GM12878 (cell line): ENCODE measurements around the gene EXD3. TPM values are rescaled to one million over a fixed set of nuclear protein-coding genes. Genes with fewer than 3 reads are reported as not detected.

Experiments
- ATAC-seq: fragments of 200-7000 bp; cut with Tn5 transposase; 3 replicates; pipeline ENCODE4 v1.9.1; 2020; ENCODE audit warnings: mild to moderate bottlenecking, moderate library complexity
- BruUV-seq: library from RNA; stranded (reverse); fragments of 400-500 nt; replicated peaks from 2 replicates; lab custom pipeline; 2021; lab: Mats Ljungman, UMichigan
- CTCF ChIA-PET: fragments of 300-600 bp; sonication (Branson Sonifier 250); formaldehyde crosslinking; extraction: SDS; loops from one replicate; lab custom pipeline; 2021; ENCODE audit warnings: inconsistent platforms; lab: Yijun Ruan, JAX
- POLR2A ChIA-PET: fragments of 350-600 bp; formaldehyde crosslinking; extraction: SDS; loops from one replicate; lab custom pipeline; 2021; ENCODE audit warnings: inconsistent platforms; lab: Charles Lee
- RAD21 ChIA-PET: fragments of 300-600 bp; sonication (Branson Sonifier 250); formaldehyde crosslinking; loops from one replicate; lab custom pipeline; 2023; ENCODE audit warnings: antibody characterized with exemption; ENCODE audit not compliant: unreplicated experiment; lab: Charles Lee
- SMC1A ChIA-PET: fragments of 300-600 bp; sonication (Branson Sonifier 250); formaldehyde crosslinking; loops from one replicate; lab custom pipeline; 2023; ENCODE audit not compliant: unreplicated experiment, uncharacterized antibody; lab: Charles Lee
- DNase-seq: peaks from one replicate; pipeline ENCODE4 v3.0.0-alpha.2; 2011; ENCODE audit warnings: low read depth, low spot score
- FAIRE-seq: peaks from 3 replicates; lab custom pipeline; 2011; peaks lifted over from hg19 to GRCh38; lab: Jason Lieb, UNC
- H2AFZ ChIP-seq: 2 replicates; pipeline ENCODE4 v1.6.0; 2011; ENCODE audit warnings: low read depth, low read length, control low read depth; ENCODE audit not compliant: control insufficient read depth
- H3K27ac ChIP-seq: 2 replicates; pipeline ENCODE4 v1.5.1; 2011; ENCODE audit warnings: control low read depth; ENCODE audit not compliant: control insufficient read depth, insufficient read depth
- H3K27me3 ChIP-seq, 2 experiments: replicated peaks in 1 of 2; 2 replicates each; pipeline versions ENCODE4 v1.6.0 to v1.6.1; 2011; ENCODE audit warnings: low read length in 1 of 2; ENCODE audit not compliant: control insufficient read depth in 2 of 2, insufficient read depth in 2 of 2
- H3K36me3 ChIP-seq, 2 experiments: 2 replicates each; pipeline ENCODE4 v1.5.1; 2011; ENCODE audit warnings: low read length in 1 of 2; ENCODE audit not compliant: control insufficient read depth in 2 of 2, insufficient read depth in 2 of 2
- H3K4me1 ChIP-seq: 2 replicates; pipeline ENCODE4 v1.6.1; 2011; ENCODE audit warnings: mild to moderate bottlenecking, low read length, moderate library complexity, mixed read lengths; ENCODE audit not compliant: control insufficient read depth, insufficient read depth
- H3K4me2 ChIP-seq: 2 replicates; pipeline ENCODE4 v1.6.0; 2011; ENCODE audit warnings: control low read depth; ENCODE audit not compliant: control insufficient read depth, insufficient read depth
- H3K4me3 ChIP-seq: fragments of 200-600 bp; sonication (generic); 2 replicates; pipeline ENCODE4 v1.5.1; 2016
- H3K79me2 ChIP-seq: 2 replicates; pipeline ENCODE4 v1.6.0; 2011; ENCODE audit warnings: low read length; ENCODE audit not compliant: control insufficient read depth, insufficient read depth
- H3K9ac ChIP-seq: 2 replicates; pipeline ENCODE4 v1.8.0; 2011; ENCODE audit warnings: low read length, control low read depth, mixed read lengths; ENCODE audit not compliant: control insufficient read depth, insufficient read depth
- H3K9me3 ChIP-seq: replicated peaks from 3 replicates; pipeline ENCODE4 v1.5.1; 2011; ENCODE audit warnings: mild to moderate bottlenecking, low read length; ENCODE audit not compliant: control insufficient read depth, insufficient read depth
- H4K20me1 ChIP-seq: 2 replicates; pipeline ENCODE4 v1.6.0; 2011; ENCODE audit not compliant: control insufficient read depth, insufficient read depth
- BACH1 ChIP-seq: fragments of 450-650 bp; IDR thresholded peaks from 2 replicates; pipeline ENCODE4 v1.6.1; 2017; ENCODE audit warnings: mild to moderate bottlenecking, borderline replicate concordance
- CREM ChIP-seq: IDR thresholded peaks from 2 replicates; pipeline ENCODE4 v1.6.1; 2014; ENCODE audit warnings: antibody characterized with exemption, low read depth
- EGR1 ChIP-seq, 2 experiments: IDR thresholded peaks; 1 replicate in 1 of 2; 2 replicates in 1 of 2; pipeline ENCODE4 v1.6.1; 2011 to 2012; ENCODE audit warnings: low read depth in 2 of 2, low read length in 2 of 2, borderline replicate concordance in 1 of 2, mild to moderate bottlenecking in 1 of 2, moderate library complexity in 1 of 2
- EZH2 ChIP-seq: IDR thresholded peaks from 2 replicates; pipeline ENCODE4 v1.6.1; 2012; ENCODE audit warnings: low read depth, mild to moderate bottlenecking, control low read depth, inconsistent platforms, low read length, borderline replicate concordance; ENCODE audit not compliant: control insufficient read depth
- GATAD2B ChIP-seq: fragments of 450-650 bp; conservative IDR thresholded peaks from 2 replicates; pipeline ENCODE4 v1.6.1; 2017; ENCODE audit warnings: low read depth, mild to moderate bottlenecking, moderate library complexity
- LARP7 ChIP-seq: fragments of 450-650 bp; IDR thresholded peaks from 2 replicates; pipeline ENCODE4 v1.6.1; 2017; ENCODE audit warnings: mild to moderate bottlenecking
- NR2F1 ChIP-seq: fragments of 450-650 bp; conservative IDR thresholded peaks from 2 replicates; pipeline ENCODE4 v1.6.1; 2017; ENCODE audit warnings: mild to moderate bottlenecking
- PAX5 ChIP-seq: IDR thresholded peaks from 2 replicates; pipeline ENCODE4 v1.6.1; 2011; ENCODE audit warnings: low read depth, low read length, borderline replicate concordance
- RAD21 ChIP-seq: IDR thresholded peaks from 2 replicates; pipeline ENCODE4 v1.6.1; 2011; ENCODE audit warnings: mild to moderate bottlenecking, low read depth, low read length, moderate library complexity; ENCODE audit not compliant: insufficient read depth
- RB1 ChIP-seq: fragments of 450-650 bp; formaldehyde crosslinking; IDR thresholded peaks from 2 replicates; pipeline ENCODE4 v1.6.1; 2017; ENCODE audit warnings: mild to moderate bottlenecking, borderline replicate concordance
- SMARCA5 ChIP-seq: fragments of 450-650 bp; IDR thresholded peaks from 2 replicates; pipeline ENCODE4 v1.6.1; 2017; ENCODE audit warnings: mild to moderate bottlenecking
- SMC3 ChIP-seq: IDR thresholded peaks from 2 replicates; pipeline ENCODE4 v1.6.1; 2011; ENCODE audit warnings: low read length, improper control_type of control experiment, borderline replicate concordance
- SRF ChIP-seq, 2 experiments: IDR thresholded peaks; 2 replicates each; pipeline ENCODE4 v1.6.1; 2011; ENCODE audit warnings: low read depth in 2 of 2, low read length in 2 of 2, mild to moderate bottlenecking in 1 of 2, moderate library complexity in 1 of 2
- STAT3 ChIP-seq: IDR thresholded peaks from 2 replicates; pipeline ENCODE4 v1.6.1; 2011; ENCODE audit warnings: low read depth, low read length, improper control_type of control experiment
- YY1 ChIP-seq: IDR thresholded peaks from 2 replicates; pipeline ENCODE4 v1.6.1; 2011; ENCODE audit warnings: low read depth, mild to moderate bottlenecking, low read length
- ZNF217 ChIP-seq: fragments of 450-650 bp; IDR thresholded peaks from 2 replicates; pipeline ENCODE4 v1.6.1; 2017; ENCODE audit warnings: antibody characterized with exemption, mild to moderate bottlenecking
- WGBS: methylation state at CpG from one replicate; pipeline ENCODE4 v1.1.6; 2016; ENCODE audit warnings: low lambda C conversion rate; ENCODE audit not compliant: insufficient replicate concordance, insufficient coverage; ENCODE audit errors: missing lambda C conversion rate; 5-methylcytosine and 5-hydroxymethylcytosine counted together
- in situ Hi-C: fragments of 300-500 bp; cut with MboI; formaldehyde crosslinking; loops from 9 replicates; pipeline ENCODE4 v1.14.3; 2018; ENCODE audit warnings: mixed read lengths
- intact Hi-C: fragments of 100-400 bp; cut with micrococcal nuclease; formaldehyde crosslinking; loops from one replicate; pipeline ENCODE4 v1.14.2; 2022; ENCODE audit not compliant: unreplicated experiment
- polyA plus RNA-seq, 11 experiments: library from polyadenylated mRNA; depleted of rRNA in 4 of 11; unstranded in 6 of 11; stranded (reverse) in 5 of 11; fragments of >200 nt; fragmentation: Nextera tagmentation in 4 of 11; fragmentation: Illumina TruSeq in 1 of 11; extraction: Ambion mirVana in 4 of 11; extraction: Trizol in 1 of 11; gene quantifications; 1 replicate in 1 of 11; 2 replicates in 10 of 11; pipeline versions ENCODE4 v1.2.1 to v1.2.3, GENCODE V29; 2011 to 2016; ENCODE audit warnings: inconsistent platforms in 2 of 11, missing spikeins in 2 of 11, low read depth in 1 of 11
- total RNA-seq, 4 experiments: library from RNA; depleted of rRNA in 3 of 4; stranded (reverse); fragments of >200 nt in 3 of 4; fragmentation: Illumina TruSeq in 1 of 4; extraction: Trizol in 1 of 4; gene quantifications; 2 replicates each; pipeline versions ENCODE4 v1.2.1 to v1.2.3, GENCODE V29; 2013 to 2021
- TF ChIP-seq, protein P1 (sequence below), 3 experiments: IDR thresholded peaks in 2 of 3; conservative IDR thresholded peaks in 1 of 3; 2 replicates each; pipeline ENCODE4 v1.5.1; 2011; ENCODE audit warnings: low read depth in 3 of 3, low read length in 3 of 3, mild to moderate bottlenecking in 3 of 3, control low read depth in 2 of 3, moderate library complexity in 2 of 3, inconsistent platforms in 1 of 3, mixed read lengths in 1 of 3; ENCODE audit not compliant: control insufficient read depth in 2 of 3, insufficient read depth in 1 of 3; ENCODE audit errors: extremely low read depth in 1 of 3
- TF ChIP-seq, protein P2 (sequence below): fragments of 450-650 bp; conservative IDR thresholded peaks from 2 replicates; pipeline ENCODE4 v1.6.1; 2017; ENCODE audit warnings: mild to moderate bottlenecking, moderate library complexity
- TF ChIP-seq, protein P3 (sequence below): IDR thresholded peaks from 2 replicates; pipeline ENCODE4 v1.6.1; 2012; ENCODE audit warnings: low read depth, low read length, improper control_type of control experiment

EXD3 gene
- total and polyA plus RNA-seq, 10 of the 15 experiments (the other 5 are each of a cell fraction or from before 2014, with no cell fraction given) = 0.21 to 7.1 (median 3.6) TPM

DNA sequence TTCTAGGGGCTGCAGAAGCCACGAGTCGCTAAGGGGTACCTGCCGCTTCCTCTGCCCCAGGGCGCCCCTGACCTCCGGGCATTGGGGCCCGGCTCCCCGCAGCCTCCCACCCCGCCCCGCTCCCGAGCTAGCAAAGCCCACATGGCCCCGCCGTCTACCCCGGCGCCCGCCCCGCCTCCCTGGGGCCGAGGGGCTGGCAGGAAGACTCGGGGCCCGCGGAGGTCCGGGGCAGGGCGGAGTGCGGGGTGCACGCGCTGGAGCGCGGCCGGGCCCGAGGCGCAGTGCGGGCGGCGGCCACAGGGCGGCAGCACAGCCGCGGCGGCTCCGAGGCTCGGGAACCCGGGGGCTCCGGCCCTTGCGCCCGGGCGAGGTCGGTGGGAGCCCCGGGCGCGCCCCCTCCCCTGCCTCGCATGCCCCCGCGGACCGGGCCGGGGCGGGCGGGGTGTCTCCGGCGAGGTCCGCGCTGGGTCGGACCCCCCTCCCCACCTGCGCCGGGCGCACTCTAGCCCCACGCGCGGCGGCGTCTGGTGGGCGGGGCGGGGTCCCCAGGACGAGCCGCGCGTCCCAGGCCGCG is 127.6 kb downstream of the EXD3 start:
- Histone ChIP-seq H2AFZ (peak overlapping the region; percentile 18), H3K4me3 (peak overlapping the region; percentile 36; the same call in 1 of the 2 replicates), H3K36me3 (no peaks in the 10 kb centered on the region), H3K4me1 (peaks cover 11% of the 10 kb centered on the region), H4K20me1 (no peaks in the 10 kb centered on the region), H3K9me3 (peaks cover 2% of the 10 kb centered on the region; the same call in 2 of the 3 replicates), H3K4me2 (peak overlapping the region; percentile 68), H3K9ac (no peak overlapping the region), H3K27ac (no peak overlapping the region), H3K79me2 (no peaks in the 10 kb centered on the region), H3K27me3 (no peaks in the 10 kb centered on the region; a peak in 1 of 4 replicates)
- BruUV-seq = no TSS peak
- POLR2A ChIA-PET = interaction anchor here (0.6 kb wide), 2 partner anchors 123 to 200 kb away, joined by 3 to 7 read pairs; no protein-coding TSS in a partner anchor
- FAIRE-seq = no peak
- SMC1A ChIA-PET = no interaction called here
- peak; percentile 87 for ATAC-seq
- no peak for DNase-seq
- in situ Hi-C loops = no loop called here
- CTCF ChIA-PET = interaction anchor here (1.1 kb wide), 1 partner anchor 8 kb away, joined by 3 read pairs; no protein-coding TSS in a partner anchor
- intact Hi-C loops = loop anchor here (2.0 to 10.0 kb wide), 2 partner anchors 149 to 229 kb away; no protein-coding TSS in a partner anchor
- 0% methylated on average over 3 of the region's 76 CpGs for WGBS
- RAD21 ChIA-PET = no interaction called here
- TF ChIP-seq EZH2 = no peak
- peak; percentile 30; the same call in 1 of the 2 replicates for TF ChIP-seq SMC3
- TF ChIP-seq, protein P1, sequence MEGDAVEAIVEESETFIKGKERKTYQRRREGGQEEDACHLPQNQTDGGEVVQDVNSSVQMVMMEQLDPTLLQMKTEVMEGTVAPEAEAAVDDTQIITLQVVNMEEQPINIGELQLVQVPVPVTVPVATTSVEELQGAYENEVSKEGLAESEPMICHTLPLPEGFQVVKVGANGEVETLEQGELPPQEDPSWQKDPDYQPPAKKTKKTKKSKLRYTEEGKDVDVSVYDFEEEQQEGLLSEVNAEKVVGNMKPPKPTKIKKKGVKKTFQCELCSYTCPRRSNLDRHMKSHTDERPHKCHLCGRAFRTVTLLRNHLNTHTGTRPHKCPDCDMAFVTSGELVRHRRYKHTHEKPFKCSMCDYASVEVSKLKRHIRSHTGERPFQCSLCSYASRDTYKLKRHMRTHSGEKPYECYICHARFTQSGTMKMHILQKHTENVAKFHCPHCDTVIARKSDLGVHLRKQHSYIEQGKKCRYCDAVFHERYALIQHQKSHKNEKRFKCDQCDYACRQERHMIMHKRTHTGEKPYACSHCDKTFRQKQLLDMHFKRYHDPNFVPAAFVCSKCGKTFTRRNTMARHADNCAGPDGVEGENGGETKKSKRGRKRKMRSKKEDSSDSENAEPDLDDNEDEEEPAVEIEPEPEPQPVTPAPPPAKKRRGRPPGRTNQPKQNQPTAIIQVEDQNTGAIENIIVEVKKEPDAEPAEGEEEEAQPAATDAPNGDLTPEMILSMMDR (IDR thresholded peaks at IDR 0.05 in 2 of 3, conservative IDR thresholded peaks at IDR 0.05 in 1 of 3; ENCODE audit: control insufficient read depth in 2 of 3, extremely low read depth in 1 of 3, insufficient read depth in 1 of 3, low read depth in 3 of 3, low read length in 3 of 3) = peak; percentile 50 to 69 (median 53); a peak in 5 of 6 replicates
- no peak for TF ChIP-seq CREM
- peak; percentile 29 for TF ChIP-seq NR2F1
- TF ChIP-seq STAT3 = no peak
- peak; percentile 60 for TF ChIP-seq RAD21
- TF ChIP-seq, protein P2, sequence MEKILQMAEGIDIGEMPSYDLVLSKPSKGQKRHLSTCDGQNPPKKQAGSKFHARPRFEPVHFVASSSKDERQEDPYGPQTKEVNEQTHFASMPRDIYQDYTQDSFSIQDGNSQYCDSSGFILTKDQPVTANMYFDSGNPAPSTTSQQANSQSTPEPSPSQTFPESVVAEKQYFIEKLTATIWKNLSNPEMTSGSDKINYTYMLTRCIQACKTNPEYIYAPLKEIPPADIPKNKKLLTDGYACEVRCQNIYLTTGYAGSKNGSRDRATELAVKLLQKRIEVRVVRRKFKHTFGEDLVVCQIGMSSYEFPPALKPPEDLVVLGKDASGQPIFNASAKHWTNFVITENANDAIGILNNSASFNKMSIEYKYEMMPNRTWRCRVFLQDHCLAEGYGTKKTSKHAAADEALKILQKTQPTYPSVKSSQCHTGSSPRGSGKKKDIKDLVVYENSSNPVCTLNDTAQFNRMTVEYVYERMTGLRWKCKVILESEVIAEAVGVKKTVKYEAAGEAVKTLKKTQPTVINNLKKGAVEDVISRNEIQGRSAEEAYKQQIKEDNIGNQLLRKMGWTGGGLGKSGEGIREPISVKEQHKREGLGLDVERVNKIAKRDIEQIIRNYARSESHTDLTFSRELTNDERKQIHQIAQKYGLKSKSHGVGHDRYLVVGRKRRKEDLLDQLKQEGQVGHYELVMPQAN = 0 out of 2 replicates have a peak, but pooled peaks have one; percentile 34
- TF ChIP-seq RB1 = peak; percentile 57; the same call in 1 of the 2 replicates
- TF ChIP-seq EGR1 (IDR thresholded peaks at IDR 0.05; ENCODE audit: borderline replicate concordance in 1 of 2, low read depth in 2 of 2, low read length in 2 of 2) = peak in 1 of 2 experiments; percentile 11; a peak in 1 of 3 replicates
- TF ChIP-seq, protein P3, sequence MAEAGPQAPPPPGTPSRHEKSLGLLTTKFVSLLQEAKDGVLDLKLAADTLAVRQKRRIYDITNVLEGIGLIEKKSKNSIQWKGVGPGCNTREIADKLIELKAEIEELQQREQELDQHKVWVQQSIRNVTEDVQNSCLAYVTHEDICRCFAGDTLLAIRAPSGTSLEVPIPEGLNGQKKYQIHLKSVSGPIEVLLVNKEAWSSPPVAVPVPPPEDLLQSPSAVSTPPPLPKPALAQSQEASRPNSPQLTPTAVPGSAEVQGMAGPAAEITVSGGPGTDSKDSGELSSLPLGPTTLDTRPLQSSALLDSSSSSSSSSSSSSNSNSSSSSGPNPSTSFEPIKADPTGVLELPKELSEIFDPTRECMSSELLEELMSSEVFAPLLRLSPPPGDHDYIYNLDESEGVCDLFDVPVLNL = no peak
- TF ChIP-seq SMARCA5 = peak; percentile 87
- peak; percentile 63 for TF ChIP-seq YY1
- peak; percentile 72 for TF ChIP-seq GATAD2B
- TF ChIP-seq SRF (IDR thresholded peaks at IDR 0.05; ENCODE audit: low read depth in 2 of 2, low read length in 2 of 2) = 0 out of 4 replicates have a peak, but pooled peaks of 1 of the 2 experiments have one; percentile 6
- TF ChIP-seq LARP7 = 0 out of 2 replicates have a peak, but pooled peaks have one; percentile 61
- TF ChIP-seq PAX5 = peak; percentile 52; the same call in 1 of the 2 replicates
- 0 out of 2 replicates have a peak, but pooled peaks have one; percentile 22 for TF ChIP-seq ZNF217
- TF ChIP-seq BACH1 = peak; percentile 73; the same call in 1 of the 2 replicates
